HepG2 (cell line): ENCODE data around the gene PDGFA. TPM values are rescaled to one million over a fixed set of nuclear protein-coding genes. Genes with fewer than 3 reads are reported as not detected.
A peak's percentile ranks its signal among the peaks of the same experiment; 100 is the strongest.

ENCODE experiments used
- ERF ChIP-seq: IDR thresholded peaks from 2 replicates; pipeline ENCODE4 v1.6.1; 2018; ENCODE audit warnings: missing biosample characterization, missing genetic modification reagents
- ESRRA ChIP-seq: sonication (generic); formaldehyde crosslinking; IDR thresholded peaks from 2 replicates; pipeline ENCODE4 v1.5.1; 2020; ENCODE audit warnings: mild to moderate bottlenecking, low read depth, missing genetic modification reagents
- FOXJ3 ChIP-seq: sonication (generic); formaldehyde crosslinking; IDR thresholded peaks from 2 replicates; pipeline ENCODE4 v1.4.0; 2020; ENCODE audit warnings: missing genetic modification reagents, mild to moderate bottlenecking, borderline replicate concordance
- FOXK1 ChIP-seq: sonication (generic); formaldehyde crosslinking; IDR thresholded peaks from 2 replicates; pipeline ENCODE4 v1.4.0; 2020; ENCODE audit warnings: low read depth, missing genetic modification reagents, borderline replicate concordance
- HOXA3 ChIP-seq: sonication (generic); formaldehyde crosslinking; IDR thresholded peaks from 2 replicates; pipeline ENCODE4 v1.5.0; 2020; ENCODE audit warnings: missing genetic modification reagents
- NCOR1 ChIP-seq: fragments of 200-600 bp; sonication (generic); IDR thresholded peaks from 2 replicates; pipeline ENCODE4 v1.7.0; 2017; ENCODE audit warnings: antibody characterized with exemption, low read length, borderline replicate concordance
- NONO ChIP-seq, 2 experiments: fragments of 450-650 bp in 1 of 2; sonication (generic) in 1 of 2; formaldehyde crosslinking in 1 of 2; IDR thresholded peaks in 1 of 2; conservative IDR thresholded peaks in 1 of 2; 2 replicates each; pipeline versions ENCODE4 v1.6.1 to v1.8.0; 2017 to 2022; ENCODE audit warnings: mild to moderate bottlenecking in 1 of 2, missing genetic modification reagents in 1 of 2, moderate library complexity in 1 of 2
- NRL ChIP-seq: sonication (generic); formaldehyde crosslinking; IDR thresholded peaks from 2 replicates; pipeline ENCODE4 v1.5.0; 2020; ENCODE audit warnings: missing genetic modification reagents, mild to moderate bottlenecking, moderate library complexity, borderline replicate concordance
- RBFOX2 ChIP-seq: fragments of 200-400 bp; formaldehyde crosslinking; IDR thresholded peaks from 2 replicates; pipeline ENCODE4 v1.6.1; 2017; ENCODE audit warnings: low read depth, mild to moderate bottlenecking, low read length
- SIX4 ChIP-seq: sonication (generic); formaldehyde crosslinking; IDR thresholded peaks from 2 replicates; pipeline ENCODE4 v1.4.0; 2020; ENCODE audit warnings: missing genetic modification reagents
- SP5 ChIP-seq: IDR thresholded peaks from 2 replicates; pipeline ENCODE4 v1.6.1; 2016; ENCODE audit warnings: low read depth, borderline replicate concordance
- TCF7 ChIP-seq: sonication (generic); IDR thresholded peaks from 2 replicates; pipeline ENCODE4 v1.6.1; 2016; ENCODE audit warnings: antibody characterized with exemption, low read depth
- TEAD3 ChIP-seq: optimal IDR thresholded peaks from 2 replicates; pipeline ENCODE3; 2016; ENCODE audit warnings: borderline replicate concordance
- ZFP82 ChIP-seq: sonication (generic); formaldehyde crosslinking; IDR thresholded peaks from 2 replicates; pipeline ENCODE4 v1.5.1; 2020; ENCODE audit warnings: mild to moderate bottlenecking, missing genetic modification reagents, borderline replicate concordance
- ZFX ChIP-seq: sonication (generic); formaldehyde crosslinking; IDR thresholded peaks from 2 replicates; pipeline ENCODE4 v1.4.0; 2020; ENCODE audit warnings: mild to moderate bottlenecking, low read depth, missing genetic modification reagents, moderate library complexity
- ZFY ChIP-seq: sonication (generic); formaldehyde crosslinking; IDR thresholded peaks from 2 replicates; pipeline ENCODE4 v1.4.0; 2020; ENCODE audit warnings: missing genetic modification reagents
- ZNF280D ChIP-seq: sonication (generic); formaldehyde crosslinking; IDR thresholded peaks from 2 replicates; pipeline ENCODE4 v1.5.1; 2020; ENCODE audit warnings: mild to moderate bottlenecking, missing genetic modification reagents
- ZNF331 ChIP-seq: sonication (generic); formaldehyde crosslinking; IDR thresholded peaks from 2 replicates; pipeline ENCODE4 v1.4.0; 2020; ENCODE audit warnings: missing genetic modification reagents
- ZNF501 ChIP-seq: sonication (generic); formaldehyde crosslinking; IDR thresholded peaks from 2 replicates; pipeline ENCODE4 v1.5.1; 2020; ENCODE audit warnings: mild to moderate bottlenecking, moderate library complexity, missing genetic modification reagents
- ZNF513 ChIP-seq: sonication (generic); formaldehyde crosslinking; conservative IDR thresholded peaks from 2 replicates; pipeline ENCODE4 v1.5.0; 2020; ENCODE audit warnings: missing genetic modification reagents
- ZNF678 ChIP-seq: sonication (generic); formaldehyde crosslinking; IDR thresholded peaks from 2 replicates; pipeline ENCODE4 v1.4.0; 2020; ENCODE audit warnings: mild to moderate bottlenecking, missing genetic modification reagents
- ZNF724P ChIP-seq: sonication (generic); formaldehyde crosslinking; IDR thresholded peaks from 2 replicates; pipeline ENCODE4 v1.8.0; 2022; ENCODE audit warnings: missing genetic modification reagents, borderline replicate concordance
- polyA plus RNA-seq, 8 experiments: library from polyadenylated mRNA; depleted of rRNA in 3 of 8; stranded (reverse) in 7 of 8; unstranded in 1 of 8; fragments of >200 nt; fragmentation: Illumina TruSeq in 4 of 8; extraction: Trizol in 4 of 8; gene quantifications; 2 replicates each; pipeline versions ENCODE4 v1.2.1 to v1.2.3, GENCODE V29; 2011 to 2016; ENCODE audit warnings: low read depth in 4 of 8, missing spikeins in 1 of 8, mixed read lengths in 1 of 8; ENCODE audit not compliant: insufficient read depth in 1 of 8
- total RNA-seq, 5 experiments: library from RNA; depleted of rRNA; stranded (reverse); fragments of >200 nt; fragmentation: Illumina TruSeq; extraction: Trizol; gene quantifications; 2 replicates each; pipeline ENCODE4 v1.2.3, GENCODE V29; 2016; ENCODE audit warnings: low read depth in 1 of 5
- TF ChIP-seq, protein P1 (sequence below): sonication (generic); formaldehyde crosslinking; IDR thresholded peaks from 2 replicates; pipeline ENCODE4 v1.4.0; 2020; ENCODE audit warnings: mild to moderate bottlenecking, missing genetic modification reagents
- TF ChIP-seq, protein P2 (sequence below): sonication (generic); formaldehyde crosslinking; conservative IDR thresholded peaks from 2 replicates; pipeline ENCODE4 v1.4.0; 2020; ENCODE audit warnings: missing genetic modification reagents

Gene PDGFA
- total and polyA plus RNA-seq, 2 of the 13 experiments (the other 11 are each of a cell fraction or from before 2014, with no cell fraction given), result 1.5 to 3.4 TPM

- 0 out of 2 replicates have a peak, but pooled peaks have one; percentile 26 for TF ChIP-seq RBFOX2
- TF ChIP-seq ZNF331, result peak; percentile 84
- TF ChIP-seq ZFX (CRISPR knock-in tag), result peak; percentile 80
- TF ChIP-seq ZFP82 (CRISPR knock-in tag), result no peak
- TF ChIP-seq FOXK1 (CRISPR knock-in tag), result peak; percentile 21; the same call in 1 of the 2 replicates
- TF ChIP-seq ERF (CRISPR knock-in tag), result peak; percentile 86
- TF ChIP-seq ZNF513 (CRISPR knock-in tag), result no peak
- TF ChIP-seq NCOR1, result peak; percentile 54; the same call in 1 of the 2 replicates
- peak; percentile 80 for TF ChIP-seq TEAD3 (CRISPR knock-in tag)
- TF ChIP-seq, protein P1, sequence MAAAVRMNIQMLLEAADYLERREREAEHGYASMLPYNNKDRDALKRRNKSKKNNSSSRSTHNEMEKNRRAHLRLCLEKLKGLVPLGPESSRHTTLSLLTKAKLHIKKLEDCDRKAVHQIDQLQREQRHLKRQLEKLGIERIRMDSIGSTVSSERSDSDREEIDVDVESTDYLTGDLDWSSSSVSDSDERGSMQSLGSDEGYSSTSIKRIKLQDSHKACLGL (CRISPR knock-in tag), result no peak
- TF ChIP-seq ZNF280D (CRISPR knock-in tag), result peak; percentile 78; the same call in 1 of the 2 replicates
- TF ChIP-seq NRL (CRISPR knock-in tag), result peak; percentile 53; the same call in 1 of the 2 replicates
- no peak for TF ChIP-seq ZNF724P
- peak; percentile 59 for TF ChIP-seq ZFY (CRISPR knock-in tag)
- no peak for TF ChIP-seq NONO (IDR thresholded peaks at IDR 0.05)
- peak; percentile 79 for TF ChIP-seq NONO (CRISPR knock-in tag; conservative IDR thresholded peaks at IDR 0.05)
- no peak for TF ChIP-seq FOXJ3 (CRISPR knock-in tag)
- TF ChIP-seq TCF7, result 0 out of 2 replicates have a peak, but pooled peaks have one; percentile 36
- no peak for TF ChIP-seq ZNF678 (CRISPR knock-in tag)
- peak; percentile 64; the same call in 1 of the 2 replicates for TF ChIP-seq SIX4 (CRISPR knock-in tag)
- TF ChIP-seq, protein P2, sequence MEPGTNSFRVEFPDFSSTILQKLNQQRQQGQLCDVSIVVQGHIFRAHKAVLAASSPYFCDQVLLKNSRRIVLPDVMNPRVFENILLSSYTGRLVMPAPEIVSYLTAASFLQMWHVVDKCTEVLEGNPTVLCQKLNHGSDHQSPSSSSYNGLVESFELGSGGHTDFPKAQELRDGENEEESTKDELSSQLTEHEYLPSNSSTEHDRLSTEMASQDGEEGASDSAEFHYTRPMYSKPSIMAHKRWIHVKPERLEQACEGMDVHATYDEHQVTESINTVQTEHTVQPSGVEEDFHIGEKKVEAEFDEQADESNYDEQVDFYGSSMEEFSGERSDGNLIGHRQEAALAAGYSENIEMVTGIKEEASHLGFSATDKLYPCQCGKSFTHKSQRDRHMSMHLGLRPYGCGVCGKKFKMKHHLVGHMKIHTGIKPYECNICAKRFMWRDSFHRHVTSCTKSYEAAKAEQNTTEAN (CRISPR knock-in tag), result peak; percentile 76; the same call in 1 of the 2 replicates
- peak; percentile 78; the same call in 1 of the 2 replicates for TF ChIP-seq SP5 (CRISPR knock-in tag)
- TF ChIP-seq ESRRA (CRISPR knock-in tag), result peak; percentile 58; the same call in 1 of the 2 replicates
- TF ChIP-seq HOXA3 (CRISPR knock-in tag), result peak; percentile 95
- peak; percentile 76; the same call in 1 of the 2 replicates for TF ChIP-seq ZNF501 (CRISPR knock-in tag)
Measured at GRCh38 chr7:503575-504111, 16.0 kb downstream of the PDGFA start (continued).
